Activated B cell treated with CpG ODN at 0.5 μM for 24 hours (primary cell): Measurements from ENCODE around the gene PNMA8C. TPM values are rescaled to one million over a fixed set of nuclear protein-coding genes. Genes with fewer than 3 reads are reported as not detected.
"Not testable (repeated sequence)": the region's sequence is repeated elsewhere in the genome, so short reads cannot be mapped to it uniquely, and the experiment has no call there.

ENCODE experiments used
- ATAC-seq: fragments of 200-7000 bp; cut with Tn5 transposase; one replicate; pipeline ENCODE4 v1.10.0; 2021; ENCODE audit warnings: low read depth, mild to moderate bottlenecking, moderate library complexity
- CTCF ChIA-PET: fragments of 350-600 bp; sonication (Branson Sonifier 250); formaldehyde crosslinking; loops from one replicate; lab custom pipeline; 2021; ENCODE audit warnings: antibody characterized with exemption; lab: Charles Lee
- POLR2A ChIA-PET: fragments of 350-600 bp; sonication (Branson Sonifier 250); formaldehyde crosslinking; loops from one replicate; lab custom pipeline; 2021; ENCODE audit warnings: antibody characterized with exemption; lab: Charles Lee
- DNase-seq: peaks from one replicate; pipeline ENCODE4 v3.0.0; 2022
- H3K27ac Mint-ChIP-seq: one replicate; pipeline ENCODE4 v1.8.0; 2020; ENCODE audit warnings: mixed read lengths
- H3K27me3 Mint-ChIP-seq: one replicate; pipeline ENCODE4 v1.8.0; 2021; ENCODE audit warnings: mixed read lengths
- H3K36me3 Mint-ChIP-seq: one replicate; pipeline ENCODE4 v1.8.0; 2021; ENCODE audit warnings: low read depth, mixed read lengths
- H3K4me1 Mint-ChIP-seq: one replicate; pipeline ENCODE4 v1.8.0; 2021; ENCODE audit warnings: mixed read lengths
- H3K4me3 Mint-ChIP-seq: one replicate; pipeline ENCODE4 v1.8.0; 2020; ENCODE audit warnings: mild to moderate bottlenecking, mixed read lengths
- H3K9me3 Mint-ChIP-seq: one replicate; pipeline ENCODE4 v1.8.0; 2020; ENCODE audit warnings: mixed read lengths
- intact Hi-C: fragments of 100-400 bp; cut with micrococcal nuclease; formaldehyde crosslinking; loops from one replicate; pipeline ENCODE4 v1.15.1; 2024
- total RNA-seq: library from RNA; stranded (reverse); gene quantifications from 2 replicates; pipeline ENCODE4 v1.2.3, GENCODE V29; 2022
- TF ChIP-seq, protein P1 (sequence below): fragments of 200-600 bp; IDR thresholded peaks from one replicate; pipeline ENCODE4 v1.8.0; 2022; ENCODE audit warnings: antibody characterized with exemption, mild to moderate bottlenecking

Gene PNMA8C
- total RNA-seq, 1 donor from 2014 or later: not detected

DNA sequence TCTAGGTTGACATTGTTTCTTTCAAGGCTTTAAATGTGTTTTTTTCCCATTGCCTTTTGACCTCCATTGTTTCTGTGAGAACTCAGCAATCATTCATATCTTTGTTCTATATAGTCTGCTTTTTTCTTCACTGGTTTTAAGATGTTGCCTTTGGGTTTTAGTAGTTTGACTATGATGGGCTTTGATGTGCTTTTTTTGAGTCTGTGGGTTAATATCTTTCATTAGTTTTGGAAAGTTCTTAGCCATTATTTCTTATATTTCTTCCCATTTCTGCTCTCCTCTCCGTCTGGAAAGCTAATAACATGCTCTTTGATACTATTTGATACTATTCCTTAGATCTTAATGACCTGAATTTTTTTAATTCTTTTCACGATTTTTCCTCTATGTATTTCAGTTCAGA is 48.0 kb downstream of the PNMA8C start:
- TF ChIP-seq, protein P1, sequence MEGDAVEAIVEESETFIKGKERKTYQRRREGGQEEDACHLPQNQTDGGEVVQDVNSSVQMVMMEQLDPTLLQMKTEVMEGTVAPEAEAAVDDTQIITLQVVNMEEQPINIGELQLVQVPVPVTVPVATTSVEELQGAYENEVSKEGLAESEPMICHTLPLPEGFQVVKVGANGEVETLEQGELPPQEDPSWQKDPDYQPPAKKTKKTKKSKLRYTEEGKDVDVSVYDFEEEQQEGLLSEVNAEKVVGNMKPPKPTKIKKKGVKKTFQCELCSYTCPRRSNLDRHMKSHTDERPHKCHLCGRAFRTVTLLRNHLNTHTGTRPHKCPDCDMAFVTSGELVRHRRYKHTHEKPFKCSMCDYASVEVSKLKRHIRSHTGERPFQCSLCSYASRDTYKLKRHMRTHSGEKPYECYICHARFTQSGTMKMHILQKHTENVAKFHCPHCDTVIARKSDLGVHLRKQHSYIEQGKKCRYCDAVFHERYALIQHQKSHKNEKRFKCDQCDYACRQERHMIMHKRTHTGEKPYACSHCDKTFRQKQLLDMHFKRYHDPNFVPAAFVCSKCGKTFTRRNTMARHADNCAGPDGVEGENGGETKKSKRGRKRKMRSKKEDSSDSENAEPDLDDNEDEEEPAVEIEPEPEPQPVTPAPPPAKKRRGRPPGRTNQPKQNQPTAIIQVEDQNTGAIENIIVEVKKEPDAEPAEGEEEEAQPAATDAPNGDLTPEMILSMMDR: no peak
- H3K4me3 Mint-ChIP-seq: no peak overlapping the region
- DNase-seq: no peak
- H3K27me3 Mint-ChIP-seq: no peaks in the 10 kb centered on the region
- peaks cover 95% of the 10 kb centered on the region for H3K36me3 Mint-ChIP-seq
- no peak for ATAC-seq
- H3K27ac Mint-ChIP-seq: no peak overlapping the region
- intact Hi-C loops: no loop called here
- H3K9me3 Mint-ChIP-seq: no peaks in the 10 kb centered on the region
- POLR2A ChIA-PET: no interaction called here
- H3K4me1 Mint-ChIP-seq: peaks cover 3% of the 10 kb centered on the region
- CTCF ChIA-PET: no interaction called here

DNA sequence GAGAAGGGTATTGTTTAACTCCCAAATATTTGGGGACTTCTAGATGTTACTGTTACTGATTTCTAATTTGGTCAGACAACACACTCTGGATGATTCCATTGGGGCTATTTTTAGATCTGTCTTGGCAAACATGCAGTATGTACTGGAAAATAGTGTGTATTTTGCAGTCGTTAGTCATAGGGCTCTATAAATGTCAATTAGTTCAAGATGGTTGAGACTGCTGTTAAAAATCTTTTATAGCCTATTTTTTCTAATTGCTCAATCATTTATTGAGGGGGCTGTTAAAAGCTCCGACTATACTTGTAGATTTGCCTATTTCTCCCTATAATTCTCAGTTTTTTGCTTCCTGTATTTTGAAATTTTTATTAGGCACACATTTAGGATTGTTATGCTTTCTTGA is 50.5 kb downstream of the PNMA8C start:
- Mint-ChIP-seq H3K4me1 (peaks cover 3% of the 10 kb centered on the region), H3K27me3 (no peaks in the 10 kb centered on the region), H3K4me3 (no peak overlapping the region), H3K9me3 (no peaks in the 10 kb centered on the region), H3K27ac (no peak overlapping the region), H3K36me3 (peaks cover 83% of the 10 kb centered on the region)
- intact Hi-C loops: no loop called here
- DNase-seq: no peak
- no peak for ATAC-seq
- TF ChIP-seq, protein P1: no peak
- POLR2A ChIA-PET: interaction anchor here (0.5 kb wide), 1 partner anchor 561 kb away, joined by 3 read pairs; no protein-coding TSS in a partner anchor
- CTCF ChIA-PET: interaction anchor here (0.6 kb wide), 2 partner anchors 37 to 130 kb away, joined by 3 to 4 read pairs; no protein-coding TSS in a partner anchor

DNA sequence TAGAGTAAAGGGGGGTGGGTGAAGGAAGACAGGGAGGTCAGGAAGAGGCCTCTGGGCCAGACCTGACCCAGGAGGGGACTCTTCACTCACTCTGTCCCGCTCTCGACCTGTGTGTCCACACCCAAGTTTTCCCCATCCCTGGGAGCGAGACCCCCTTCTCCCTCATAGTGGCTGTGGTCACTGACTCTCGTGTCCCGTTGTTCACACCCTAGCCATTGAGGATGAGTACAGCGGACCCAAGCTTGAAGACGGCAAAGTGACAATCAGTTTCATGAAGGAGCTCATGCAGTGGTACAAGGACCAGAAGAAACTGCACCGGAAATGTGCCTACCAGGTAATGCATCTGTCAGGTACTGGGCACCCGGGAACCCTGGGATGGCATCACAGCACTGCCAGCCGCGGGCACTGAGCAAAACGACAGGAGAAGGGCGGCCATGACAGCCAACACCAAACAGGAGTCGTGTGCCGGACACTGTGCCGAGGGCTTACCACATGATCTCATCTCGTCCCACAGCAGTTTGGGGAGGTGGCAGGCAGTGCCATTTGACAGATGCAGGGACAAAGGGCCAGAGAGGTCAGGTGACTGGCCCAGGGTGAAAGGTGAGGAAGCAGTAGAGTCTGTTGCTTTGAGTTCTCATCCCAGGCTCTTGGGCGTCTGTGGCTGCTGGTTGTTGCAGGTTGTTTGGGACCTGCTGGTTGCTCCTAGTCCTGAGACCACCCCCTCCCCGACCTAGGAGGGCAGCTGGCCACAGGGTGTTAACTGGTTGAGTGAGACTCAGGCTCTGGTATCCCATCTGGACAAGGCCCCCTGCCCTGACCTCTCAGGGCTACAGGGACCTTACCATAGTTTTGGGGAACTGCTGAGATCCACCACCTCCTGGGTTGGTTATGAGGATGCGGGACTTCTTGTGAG is 52.2 kb downstream of the PNMA8C start:
- no peaks in the 10 kb centered on the region for H3K9me3 Mint-ChIP-seq
- POLR2A ChIA-PET: no interaction called here
- H3K4me3 Mint-ChIP-seq: no peak overlapping the region
- no peaks in the 10 kb centered on the region for H3K27me3 Mint-ChIP-seq
- H3K4me1 Mint-ChIP-seq: peaks cover 3% of the 10 kb centered on the region
- TF ChIP-seq, protein P1: no peak
- no peak for ATAC-seq
- CTCF ChIA-PET: no interaction called here
- H3K36me3 Mint-ChIP-seq: peaks cover 70% of the 10 kb centered on the region
- intact Hi-C loops: no loop called here
- no peak for DNase-seq
- H3K27ac Mint-ChIP-seq: no peak overlapping the region

DNA sequence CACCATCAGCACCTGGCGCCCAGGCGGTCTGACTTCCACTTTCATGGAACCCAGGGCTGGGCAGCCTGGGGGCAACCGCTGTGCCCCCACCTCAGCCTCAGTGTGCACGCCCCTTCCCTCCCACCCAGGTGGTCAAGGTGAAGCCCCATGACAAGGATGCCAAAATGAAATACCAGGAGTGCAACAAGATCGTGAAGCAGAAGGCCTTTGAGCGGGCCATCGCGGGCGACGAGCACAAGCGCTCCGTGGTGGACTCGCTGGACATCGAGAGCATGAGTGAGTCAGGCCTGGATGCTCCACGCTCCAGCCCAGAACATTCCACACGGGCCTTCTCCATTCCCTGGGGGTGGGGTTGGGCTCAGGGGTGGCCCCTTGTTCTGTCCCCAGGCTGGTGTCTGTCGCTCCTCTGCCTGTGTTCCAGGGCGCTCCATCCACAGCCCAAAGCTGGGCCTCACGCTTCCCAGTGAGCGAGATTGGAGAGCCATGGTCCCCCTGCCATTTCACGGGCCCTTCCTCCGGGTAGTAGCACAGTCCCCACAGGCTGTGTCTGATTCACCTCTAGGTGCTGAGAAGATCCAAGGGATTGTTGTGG is 53.2 kb downstream of the PNMA8C start:
- H3K4me3 Mint-ChIP-seq, intact Hi-C loops, DNase-seq, H3K9me3 Mint-ChIP-seq, POLR2A ChIA-PET, H3K4me1 Mint-ChIP-seq, CTCF ChIA-PET, H3K27me3 Mint-ChIP-seq, ATAC-seq, H3K27ac Mint-ChIP-seq: not testable (repeated sequence)
- H3K36me3 Mint-ChIP-seq: peaks cover 66% of the 10 kb centered on the region

Other genes with a start within 250 kb of the PNMA8C start
- gene IGFL1, start 199.2 kb downstream of the PNMA8C start, total RNA-seq: not detected in 2 replicates
- not detected in 2 replicates for gene HIF3A, start 131.9 kb downstream of the PNMA8C start, total RNA-seq
- 49.1 and 57.7 TPM in 2 replicates for gene PPP5C, start 81.8 kb downstream of the PNMA8C start, total RNA-seq
- not detected in 2 replicates for gene CCDC8, start 15.4 kb downstream of the PNMA8C start, total RNA-seq
- not detected in 2 replicates for gene PNMA8A, start 42.6 kb upstream of the PNMA8C start, total RNA-seq
- 0.04 TPM in 1 of 2 replicates, not detected in the other for gene PNMA8B, start 66.9 kb upstream of the PNMA8C start, total RNA-seq
- 174 and 200 TPM in 2 replicates for gene CALM3, start 172.4 kb upstream of the PNMA8C start, total RNA-seq
- gene PTGIR, start 196.2 kb upstream of the PNMA8C start, total RNA-seq: 13.4 and 17.8 TPM in 2 replicates
- gene GNG8, start 207.3 kb upstream of the PNMA8C start, total RNA-seq: 33.1 and 38.2 TPM in 2 replicates
- 0.49 and 0.75 TPM in 2 replicates for gene DACT3, start 232.2 kb upstream of the PNMA8C start, total RNA-seq